HG03159 (cell line): ENCODE results near the gene MPPED1.

Source experiments
- ATAC-seq: cut with Tn5 transposase; IDR thresholded peaks from one replicate; pipeline ENCODE4 v1.9.1; 2021; ENCODE audit warnings: mild to moderate bottlenecking, moderate library complexity; ENCODE audit not compliant: unreplicated experiment

MPPED1 gene

GRCh38 chr22:43409800-43410199, 2.0 kb upstream of the MPPED1 start:
- no peak for ATAC-seq

- no peak for ATAC-seq
These were observed 560 bp upstream of the MPPED1 start for GRCh38 chr22:43411040-43411868.

- ATAC-seq, result no peak
These were observed 1.3 kb downstream of the MPPED1 start for GRCh38 chr22:43412808-43413795.

- no peak for ATAC-seq
These were observed 2.0 kb downstream of the MPPED1 start for GRCh38 chr22:43413826-43414225.

- no peak for ATAC-seq
These were observed 3.9 kb downstream of the MPPED1 start for GRCh38 chr22:43415681-43416080.

GRCh38 chr22:43417555-43417954, 5.7 kb downstream of the MPPED1 start:
- no peak for ATAC-seq

GRCh38 chr22:43418079-43418825, 6.4 kb downstream of the MPPED1 start:
- no peak for ATAC-seq

GRCh38 chr22:43419371-43420080, 7.7 kb downstream of the MPPED1 start:
- no peak for ATAC-seq

GRCh38 chr22:43421046-43421665, 9.3 kb downstream of the MPPED1 start:
- ATAC-seq, result no peak

- ATAC-seq, result no peak
These were observed 10.3 kb downstream of the MPPED1 start for GRCh38 chr22:43421914-43422615.

GRCh38 chr22:43423046-43423445, 11.2 kb downstream of the MPPED1 start:
- no peak for ATAC-seq

- ATAC-seq, result no peak
These were observed 12.4 kb downstream of the MPPED1 start for GRCh38 chr22:43424201-43424600.

- no peak for ATAC-seq
These were observed 13.1 kb downstream of the MPPED1 start for GRCh38 chr22:43424666-43425630.

- ATAC-seq, result no peak
These were observed 14.4 kb downstream of the MPPED1 start for GRCh38 chr22:43425976-43426785.

- no peak for ATAC-seq
These were observed 15.0 kb downstream of the MPPED1 start for GRCh38 chr22:43426816-43427215.

- ATAC-seq, result no peak
These were observed 15.6 kb downstream of the MPPED1 start for GRCh38 chr22:43427296-43428004.

- ATAC-seq, result no peak
These were observed 16.2 kb downstream of the MPPED1 start for GRCh38 chr22:43428005-43428485.
